Activated CD4-positive, alpha-beta memory T cell treated with anti-CD3 and anti-CD28 coated beads, Interleukin-2, amount 10 ng/mL, durations not matched to agents 7 days and 5 days (primary cell): ENCODE results near the gene LENG8. TPM values are rescaled to one million over a fixed set of nuclear protein-coding genes. Genes with fewer than 3 reads are reported as not detected.
"Not testable (repeated sequence)": the region's sequence is repeated elsewhere in the genome, so short reads cannot be mapped to it uniquely, and the experiment has no call there.

Experiments
- CTCF ChIA-PET: fragments of 350-600 bp; sonication (Branson Sonifier 250); formaldehyde crosslinking; loops from one replicate; lab custom pipeline; 2021; ENCODE audit warnings: antibody characterized with exemption, inconsistent platforms; lab: Charles Lee
- POLR2A ChIA-PET: fragments of 350-600 bp; sonication (Branson Sonifier 250); formaldehyde crosslinking; loops from one replicate; lab custom pipeline; 2021; ENCODE audit warnings: antibody characterized with exemption; lab: Charles Lee
- DNase-seq: peaks from one replicate; pipeline ENCODE4 v3.0.0-alpha.2; 2020
- H3K27ac Mint-ChIP-seq: one replicate; pipeline ENCODE4 v1.8.0; 2021; ENCODE audit warnings: mild to moderate bottlenecking, mixed read lengths
- H3K27me3 Mint-ChIP-seq: one replicate; pipeline ENCODE4 v1.8.0; 2021; ENCODE audit warnings: mixed read lengths
- H3K36me3 Mint-ChIP-seq: one replicate; pipeline ENCODE4 v1.8.0; 2021; ENCODE audit warnings: low read depth, mixed read lengths
- H3K4me1 Mint-ChIP-seq: one replicate; pipeline ENCODE4 v1.8.0; 2021; ENCODE audit warnings: mixed read lengths
- H3K4me3 Mint-ChIP-seq: one replicate; pipeline ENCODE4 v1.8.0; 2021; ENCODE audit warnings: mild to moderate bottlenecking, mixed read lengths
- H3K9me3 Mint-ChIP-seq: one replicate; pipeline ENCODE4 v1.8.0; 2021; ENCODE audit warnings: mixed read lengths
- total RNA-seq, 2 experiments: library from RNA; stranded (reverse); gene quantifications; one replicate each; pipeline ENCODE4 v1.2.3, GENCODE V29; 2021

Gene LENG8
- total RNA-seq, 2 experiments from 2014 or later = 231 to 233 TPM

DNA sequence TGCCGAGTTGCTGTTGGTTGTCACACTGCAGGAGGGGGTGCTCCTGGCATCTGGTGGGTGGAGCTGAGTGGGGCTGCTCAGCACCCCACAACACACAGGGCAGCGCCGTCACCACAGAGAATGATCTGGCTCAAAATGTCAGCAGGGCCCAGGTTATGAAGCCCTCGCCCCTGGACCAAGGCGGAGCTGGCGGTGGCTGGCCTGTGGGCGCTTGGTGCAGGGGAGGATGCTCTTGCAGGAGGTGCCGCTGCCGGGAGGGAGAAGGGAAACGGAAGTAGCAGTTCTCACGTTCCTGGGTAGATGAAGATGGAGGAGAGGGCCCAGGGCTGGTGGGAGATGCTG, 14.2 kb upstream of the LENG8 start:
- H3K27me3 Mint-ChIP-seq = peaks cover 3% of the 10 kb centered on the region
- no peaks in the 10 kb centered on the region for H3K9me3 Mint-ChIP-seq
- peaks cover 12% of the 10 kb centered on the region for H3K4me1 Mint-ChIP-seq
- no peak for DNase-seq
- POLR2A ChIA-PET = interaction anchor here (3.7 kb wide), 1 partner anchor 14 kb away, joined by 21 read pairs; the partner anchor contains the start of gene LENG8
- CTCF ChIA-PET = no interaction called here
- no peak overlapping the region for H3K27ac Mint-ChIP-seq
- H3K36me3 Mint-ChIP-seq = peaks cover 13% of the 10 kb centered on the region
- no peak overlapping the region for H3K4me3 Mint-ChIP-seq

DNA sequence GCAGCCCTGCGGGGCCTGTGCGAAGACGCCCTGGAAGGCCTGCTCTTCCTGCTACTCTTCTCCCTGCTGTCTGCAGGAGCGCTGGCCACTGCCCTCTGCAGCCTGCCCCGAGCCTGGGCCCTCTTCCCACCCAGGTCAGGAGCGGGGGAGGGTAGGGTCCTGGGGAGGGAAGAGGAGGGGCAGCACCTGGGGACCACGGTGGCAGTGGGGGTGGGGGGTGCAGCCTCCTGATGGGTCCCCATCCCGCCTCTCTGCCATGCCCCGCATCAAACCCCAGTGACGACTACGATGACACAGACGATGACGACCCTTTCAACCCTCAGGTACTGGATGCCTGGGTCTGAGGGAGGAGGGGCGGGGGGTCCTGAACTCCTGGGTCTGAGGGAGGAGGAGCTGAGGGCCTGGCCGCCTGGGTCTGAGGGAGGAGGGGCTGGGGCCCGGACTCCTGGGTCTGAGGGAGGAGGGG, 13.4 kb upstream of the LENG8 start:
- H3K36me3 Mint-ChIP-seq = peaks cover 16% of the 10 kb centered on the region
- no peak for DNase-seq
- peaks cover 3% of the 10 kb centered on the region for H3K27me3 Mint-ChIP-seq
- ChIA-PET CTCF (no interaction called here), POLR2A (interaction anchor here (3.7 kb wide), 1 partner anchor 13 kb away, joined by 21 read pairs; the partner anchor contains the start of gene LENG8)
- H3K4me1 Mint-ChIP-seq = peaks cover 12% of the 10 kb centered on the region
- no peaks in the 10 kb centered on the region for H3K9me3 Mint-ChIP-seq
- H3K4me3 Mint-ChIP-seq = no peak overlapping the region
- no peak overlapping the region for H3K27ac Mint-ChIP-seq

DNA sequence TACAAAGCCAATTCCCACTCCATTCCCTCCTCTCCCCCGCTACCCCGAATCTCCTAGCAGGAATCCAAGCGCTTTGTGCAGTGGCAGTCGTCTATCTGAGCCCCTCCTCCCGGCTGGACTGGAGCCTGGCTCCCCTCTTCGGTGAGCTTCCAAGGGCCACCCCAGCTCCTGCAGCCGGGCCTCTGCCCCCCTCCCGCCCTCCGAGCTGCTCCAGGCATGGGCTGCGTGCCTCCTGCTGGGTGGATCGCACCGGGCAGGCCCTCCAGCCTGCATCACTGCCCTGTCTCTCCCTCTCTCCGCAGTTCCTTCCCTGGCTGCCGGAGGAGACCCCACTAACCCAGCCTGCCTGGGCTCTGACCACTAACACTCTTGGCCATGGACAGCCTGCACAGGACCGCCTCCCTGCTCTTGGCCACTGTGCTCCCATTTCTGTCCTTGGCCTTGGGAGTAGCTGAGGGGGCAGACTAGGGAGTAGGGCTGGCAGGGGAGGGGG, 12.9 kb upstream of the LENG8 start:
- no peak for DNase-seq
- ChIA-PET POLR2A (interaction anchor here (1.1 kb wide), 1 partner anchor 9 kb away, joined by 3 read pairs; no protein-coding TSS in a partner anchor), CTCF (no interaction called here)
- Mint-ChIP-seq H3K9me3 (no peaks in the 10 kb centered on the region), H3K27ac (no peak overlapping the region), H3K36me3 (peaks cover 18% of the 10 kb centered on the region), H3K27me3 (peaks cover 3% of the 10 kb centered on the region), H3K4me3 (no peak overlapping the region), H3K4me1 (peaks cover 11% of the 10 kb centered on the region)

DNA sequence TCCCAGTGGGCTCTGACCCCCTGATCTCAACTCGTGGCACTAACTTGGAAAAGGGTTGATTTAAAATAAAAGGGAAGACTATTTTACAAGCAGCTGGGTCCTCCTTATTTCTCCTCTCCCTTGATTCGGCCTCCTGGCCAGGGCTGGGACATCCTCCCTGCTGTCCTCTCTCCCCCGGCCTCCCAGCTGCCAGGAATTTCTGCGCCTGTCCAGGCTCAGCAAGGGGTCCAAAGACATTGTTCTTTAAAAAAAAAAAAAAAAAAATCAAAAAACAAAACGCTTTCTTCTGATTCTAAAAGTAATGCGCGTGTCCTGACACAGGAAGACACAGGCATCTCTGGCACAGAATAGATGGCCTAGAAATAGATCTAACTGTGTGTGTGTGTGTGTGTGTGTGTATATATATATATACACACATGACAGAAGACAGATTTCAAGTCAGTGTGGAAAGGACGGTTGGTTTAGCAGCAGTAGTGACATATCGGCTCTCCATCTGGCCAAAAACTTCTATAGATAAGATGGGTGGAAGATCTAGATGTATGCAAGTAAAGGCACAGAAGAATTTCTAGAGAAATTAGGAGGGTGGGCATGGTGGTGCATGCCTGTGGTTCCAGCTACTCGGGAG, 12.3 kb upstream of the LENG8 start:
- no peak for DNase-seq
- no peak overlapping the region for H3K27ac Mint-ChIP-seq
- peaks cover 10% of the 10 kb centered on the region for H3K4me1 Mint-ChIP-seq
- no peaks in the 10 kb centered on the region for H3K9me3 Mint-ChIP-seq
- no peak overlapping the region for H3K4me3 Mint-ChIP-seq
- H3K36me3 Mint-ChIP-seq = peaks cover 21% of the 10 kb centered on the region
- ChIA-PET POLR2A (interaction anchor here (1.1 kb wide), 1 partner anchor 10 kb away, joined by 3 read pairs; no protein-coding TSS in a partner anchor), CTCF (no interaction called here)
- no peaks in the 10 kb centered on the region for H3K27me3 Mint-ChIP-seq

DNA sequence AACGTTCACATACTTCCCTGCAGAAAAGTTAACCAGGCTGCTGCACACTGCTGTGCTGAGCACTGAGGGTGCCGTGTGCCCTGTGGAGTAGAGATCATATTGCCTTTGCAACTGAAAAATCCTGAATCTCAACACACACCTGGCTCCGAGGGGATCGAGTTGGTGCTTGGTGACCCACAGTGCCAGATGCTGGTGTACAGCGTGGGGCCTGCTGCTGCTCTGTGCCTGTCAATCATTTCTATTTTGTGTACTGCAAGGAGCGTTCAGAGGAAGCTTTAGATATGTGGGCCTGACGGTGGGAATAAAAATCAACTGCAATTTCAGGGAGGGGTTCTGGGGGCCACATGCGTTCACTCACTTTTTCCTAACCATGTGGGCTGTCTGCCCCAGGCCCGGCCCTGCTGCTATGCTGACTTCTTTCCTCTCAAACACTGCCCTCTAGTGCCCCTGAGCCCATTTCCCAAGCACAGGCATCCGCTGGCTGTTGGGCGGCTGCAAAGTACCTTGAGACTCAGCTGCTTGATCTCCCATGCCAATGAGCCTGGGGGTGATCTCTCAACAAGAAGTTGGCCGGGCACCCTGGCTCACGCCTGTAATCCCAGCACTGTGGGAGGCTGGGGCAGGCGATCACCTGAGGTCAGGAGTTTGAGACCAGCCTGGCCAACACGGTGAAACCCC, 9.7 kb upstream of the LENG8 start:
- no peak overlapping the region for H3K27ac Mint-ChIP-seq
- DNase-seq = no peak
- CTCF ChIA-PET = interaction anchor here (0.8 to 1.8 kb wide), 5 partner anchors 9 to 409 kb away, joined by 3 to 8 read pairs (median 5); partner anchors contain the start of gene LENG8
- peaks cover 34% of the 10 kb centered on the region for H3K36me3 Mint-ChIP-seq
- H3K9me3 Mint-ChIP-seq = no peaks in the 10 kb centered on the region
- no peak overlapping the region for H3K4me3 Mint-ChIP-seq
- H3K27me3 Mint-ChIP-seq = no peaks in the 10 kb centered on the region
- H3K4me1 Mint-ChIP-seq = peaks cover 10% of the 10 kb centered on the region
- POLR2A ChIA-PET = interaction anchor here (1.3 to 2.0 kb wide), 2 partner anchors 9 to 11 kb away, joined by 3 to 14 read pairs; partner anchors contain the start of gene LENG8

DNA sequence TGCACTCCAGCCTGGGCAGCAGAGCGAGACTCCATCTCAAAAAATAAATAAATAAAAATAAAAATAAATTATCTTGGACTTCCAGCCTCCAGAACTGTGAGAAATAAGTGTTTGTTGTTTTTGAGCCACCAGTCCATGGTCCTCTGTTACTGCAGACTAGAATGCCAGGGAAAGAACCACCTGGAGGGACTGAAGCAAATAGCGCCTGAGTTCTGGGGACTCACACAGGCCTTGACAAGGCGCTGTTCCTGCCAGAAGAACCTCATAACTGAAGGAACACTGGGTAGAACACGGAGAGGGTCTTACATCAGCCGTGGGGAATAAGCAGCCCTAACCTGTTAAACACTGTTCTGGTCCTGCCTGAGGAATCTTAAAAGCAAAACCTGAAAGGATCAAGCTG, 8.4 kb upstream of the LENG8 start:
- no peak for DNase-seq
- Mint-ChIP-seq H3K27me3 (no peaks in the 10 kb centered on the region), H3K4me1 (peaks cover 1% of the 10 kb centered on the region), H3K9me3 (no peaks in the 10 kb centered on the region), H3K36me3 (peaks cover 36% of the 10 kb centered on the region), H3K4me3 (no peak overlapping the region), H3K27ac (no peak overlapping the region)
- POLR2A ChIA-PET = no interaction called here
- CTCF ChIA-PET = interaction anchor here (1.3 to 2.2 kb wide), 2 partner anchors 8 to 50 kb away, joined by 5 to 6 read pairs; partner anchors contain the start of gene LENG8

DNA sequence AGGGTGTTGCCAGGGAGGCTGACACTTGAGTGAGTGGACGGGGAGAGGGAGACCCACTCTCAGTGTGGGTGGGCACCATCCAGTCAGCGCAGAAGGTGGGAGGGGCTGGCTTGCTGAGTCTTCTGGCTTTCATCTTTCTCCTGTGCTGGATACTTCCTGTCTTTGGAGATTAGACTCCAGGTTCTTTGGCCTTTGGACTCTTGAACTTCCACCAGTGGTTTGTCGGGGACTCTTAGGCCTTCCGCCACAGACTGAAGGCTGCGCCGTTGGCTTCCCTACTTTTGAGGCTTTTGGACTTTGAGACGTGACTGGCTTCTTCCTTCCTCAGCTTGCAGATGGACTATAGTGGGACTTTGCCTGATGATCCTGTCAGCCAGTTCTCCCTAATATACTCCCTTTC, 4.3 kb upstream of the LENG8 start:
- Mint-ChIP-seq H3K4me3 (no peak overlapping the region), H3K4me1 (peaks cover 23% of the 10 kb centered on the region), H3K27ac (no peak overlapping the region), H3K36me3 (peaks cover 52% of the 10 kb centered on the region), H3K27me3 (no peaks in the 10 kb centered on the region), H3K9me3 (no peaks in the 10 kb centered on the region)
- no peak for DNase-seq
- ChIA-PET POLR2A (no interaction called here), CTCF (interaction anchor here (0.7 kb wide), 1 partner anchor 682 kb away, joined by 4 read pairs; no protein-coding TSS in a partner anchor)

DNA sequence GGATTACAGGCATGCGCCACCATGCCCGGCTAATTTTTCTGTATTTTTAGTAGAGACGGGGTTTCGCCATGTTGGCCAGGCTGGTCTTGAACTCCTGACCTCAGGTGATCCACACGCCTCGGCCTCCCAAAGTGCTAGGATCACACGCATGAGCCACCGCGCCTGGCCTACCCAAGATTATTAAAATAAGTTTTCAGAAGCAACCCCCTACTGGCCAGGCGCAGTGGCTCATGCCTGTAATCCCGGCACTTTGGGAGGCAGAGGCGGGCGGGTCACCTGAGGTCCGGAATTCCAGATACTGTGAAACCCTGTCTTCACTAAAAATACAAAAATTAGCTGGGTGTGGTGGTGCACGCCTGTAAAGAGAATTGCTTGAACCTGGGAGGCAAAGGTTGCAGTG, 2.6 kb upstream of the LENG8 start:
- POLR2A ChIA-PET, DNase-seq, CTCF ChIA-PET, H3K27me3 Mint-ChIP-seq, H3K27ac Mint-ChIP-seq, H3K9me3 Mint-ChIP-seq, H3K4me3 Mint-ChIP-seq: not testable (repeated sequence)
- H3K4me1 Mint-ChIP-seq = peaks cover 39% of the 10 kb centered on the region
- H3K36me3 Mint-ChIP-seq = peaks cover 58% of the 10 kb centered on the region

DNA sequence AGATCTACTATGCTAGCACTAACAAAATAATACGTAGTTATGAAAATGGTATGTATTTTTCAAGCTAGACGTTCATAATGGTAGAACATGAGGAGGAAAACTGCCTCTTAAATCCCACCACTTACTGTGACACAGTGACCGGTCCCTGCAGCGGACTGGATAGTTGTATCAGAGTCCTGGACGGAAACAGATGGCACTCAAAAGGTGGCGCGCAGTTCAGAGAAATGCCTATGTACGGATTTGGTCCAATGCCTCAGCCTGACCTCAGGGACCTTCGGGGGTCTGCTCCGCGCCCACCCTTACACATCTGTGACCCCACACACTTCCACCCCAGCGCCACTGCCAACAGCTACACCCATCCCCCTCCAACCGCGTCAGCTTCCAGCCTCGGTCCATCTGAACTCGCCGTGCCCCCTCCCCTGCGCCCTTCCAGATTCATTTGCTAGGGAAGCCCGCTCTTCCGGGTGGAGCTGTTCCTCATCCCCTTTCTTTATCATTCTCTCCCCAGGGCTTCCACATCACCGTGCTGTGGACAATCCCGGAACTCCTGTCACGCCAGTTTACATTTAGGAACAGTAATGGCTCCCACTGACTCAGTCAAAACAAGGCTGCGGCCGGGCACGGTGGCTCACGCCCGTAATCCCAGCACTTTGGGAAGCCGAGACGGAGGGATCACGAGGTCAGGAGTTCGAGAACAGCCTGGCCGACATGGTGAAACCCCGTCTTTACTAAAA, 792 bp upstream of the LENG8 start:
- POLR2A ChIA-PET = interaction anchor here (0.8 to 4.6 kb wide), 22 partner anchors 9 to 332 kb away, joined by 3 to 66 read pairs (median 4); partner anchors contain the start of genes CNOT3, LENG9, MBOAT7 and PRPF31
- Mint-ChIP-seq H3K27me3 (no peaks in the 10 kb centered on the region), H3K4me3 (peak overlapping the region; percentile 99), H3K4me1 (peaks cover 49% of the 10 kb centered on the region), H3K9me3 (no peaks in the 10 kb centered on the region), H3K27ac (peak overlapping the region; percentile 97), H3K36me3 (peaks cover 68% of the 10 kb centered on the region)
- DNase-seq = peak; percentile 45
- CTCF ChIA-PET = interaction anchor here (0.6 to 2.0 kb wide), 8 partner anchors 8 to 598 kb away, joined by 3 to 11 read pairs (median 4); partner anchors contain the start of gene LENG9

DNA sequence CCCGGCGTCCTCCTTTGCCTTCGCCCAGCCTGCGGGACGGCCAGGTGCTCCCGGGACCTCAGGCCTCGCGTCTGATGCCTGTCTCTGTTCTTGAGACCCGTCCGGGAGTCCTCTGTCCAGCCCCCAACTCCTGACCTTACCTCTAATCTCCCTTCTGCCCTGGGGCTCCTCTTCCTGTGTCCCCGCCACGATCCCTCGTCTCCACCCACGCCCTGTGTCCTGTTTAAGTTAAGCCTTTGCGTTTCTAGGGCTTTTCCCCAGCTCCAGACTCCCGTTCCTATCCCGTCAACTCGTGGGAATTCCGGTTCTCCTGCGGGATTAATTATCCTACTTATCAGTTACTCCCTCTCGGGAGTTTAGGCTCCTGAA, 686 bp downstream of the LENG8 start:
- Mint-ChIP-seq H3K4me3 (peak overlapping the region; percentile 99), H3K9me3 (no peaks in the 10 kb centered on the region), H3K27ac (peak overlapping the region; percentile 97), H3K4me1 (peaks cover 49% of the 10 kb centered on the region), H3K27me3 (no peaks in the 10 kb centered on the region), H3K36me3 (peaks cover 77% of the 10 kb centered on the region)
- ChIA-PET POLR2A (interaction anchor here (1.5 to 4.6 kb wide), 3 partner anchors 13 to 260 kb away, joined by 4 to 66 read pairs (median 21); partner anchors contain the start of genes LENG9 and MBOAT7), CTCF (interaction anchor here (1.8 kb wide), 1 partner anchor 14 kb away, joined by 11 read pairs; the partner anchor contains the start of gene LENG9)
- no peak for DNase-seq

DNA sequence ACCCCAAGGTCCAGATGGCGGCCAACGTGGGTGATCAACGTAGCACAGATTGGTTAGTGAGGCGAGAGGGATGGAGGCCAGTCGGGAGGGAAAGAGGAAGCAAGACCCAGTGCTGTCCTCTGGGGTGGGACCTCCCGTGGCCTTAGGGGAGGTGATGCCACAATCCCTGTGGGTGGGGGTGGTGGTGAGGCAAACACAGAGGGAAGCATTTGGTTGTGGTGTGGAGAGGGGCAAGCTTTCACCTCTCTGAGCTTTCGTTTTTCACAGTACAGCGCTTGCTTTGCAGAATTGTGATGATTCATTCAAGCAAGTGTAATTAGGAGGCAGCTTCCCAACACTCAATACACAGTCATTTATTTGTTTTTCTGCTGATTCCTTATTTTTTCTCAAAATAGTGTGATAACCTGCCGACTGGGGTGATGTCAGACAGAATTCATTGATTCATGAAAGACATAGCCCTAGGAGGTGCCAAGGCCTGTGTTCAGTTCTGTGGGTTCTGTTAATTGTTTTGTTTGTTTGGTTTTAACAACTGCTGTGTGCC, 2.4 kb downstream of the LENG8 start:
- Mint-ChIP-seq H3K9me3 (no peaks in the 10 kb centered on the region), H3K4me1 (peaks cover 47% of the 10 kb centered on the region), H3K27ac (peak overlapping the region; percentile 97), H3K27me3 (no peaks in the 10 kb centered on the region), H3K4me3 (peak overlapping the region; percentile 99), H3K36me3 (peaks cover 84% of the 10 kb centered on the region)
- ChIA-PET POLR2A (interaction anchor here (4.6 kb wide), 1 partner anchor 11 kb away, joined by 66 read pairs; the partner anchor contains the start of gene LENG9), CTCF (no interaction called here)
- DNase-seq = no peak

DNA sequence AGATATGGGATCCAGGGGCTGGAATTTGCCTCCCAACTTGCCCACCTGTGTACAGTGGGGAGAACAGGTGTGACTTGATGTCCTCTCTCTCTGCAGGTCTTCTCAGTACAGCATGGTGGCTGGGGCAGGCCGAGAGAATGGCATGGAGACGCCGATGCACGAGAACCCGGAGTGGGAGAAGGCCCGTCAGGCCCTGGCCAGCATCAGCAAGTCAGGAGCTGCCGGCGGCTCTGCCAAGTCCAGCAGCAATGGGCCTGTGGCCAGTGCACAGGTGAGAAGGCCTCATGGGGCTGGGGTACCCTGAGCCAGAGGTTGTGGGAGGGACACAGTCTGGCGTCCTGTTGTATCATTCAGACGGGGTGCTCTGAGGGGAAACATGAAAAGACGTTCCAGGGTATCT, 3.0 kb downstream of the LENG8 start:
- Mint-ChIP-seq H3K36me3 (peaks cover 82% of the 10 kb centered on the region), H3K27ac (no peak overlapping the region), H3K9me3 (no peaks in the 10 kb centered on the region), H3K4me1 (peaks cover 44% of the 10 kb centered on the region), H3K27me3 (no peaks in the 10 kb centered on the region), H3K4me3 (no peak overlapping the region)
- no peak for DNase-seq
- ChIA-PET CTCF (no interaction called here), POLR2A (no interaction called here)
